Upper lobe of left lung (tissue), 6 donors: ENCODE measurements around the gene HDAC5. TPM values are rescaled to one million over a fixed set of nuclear protein-coding genes. Genes with fewer than 3 reads are reported as not detected.

Experiments used
- ATAC-seq, 2 donors: fragments of 200-7000 bp; cut with Tn5 transposase; one replicate each; pipeline ENCODE4 v1.9.1; 2022; ENCODE audit warnings: mild to moderate bottlenecking in 2 of 2, moderate library complexity in 2 of 2; ENCODE audit not compliant: low FRiP score in 2 of 2
- DNase-seq, 2 donors: peaks; one replicate each; pipeline ENCODE4 v3.0.0-alpha.2; 2019 to 2020
- H3K27ac ChIP-seq, 4 donors: fragments of 200-600 bp; sonication (generic); one replicate each; pipeline ENCODE4 v1.5.1; 2016 to 2019
- H3K27me3 ChIP-seq, 4 donors: fragments of 200-600 bp; sonication (generic); one replicate each; pipeline ENCODE4 v1.5.1; 2017 to 2019
- H3K36me3 ChIP-seq, 4 donors: fragments of 200-600 bp; sonication (generic); one replicate each; pipeline ENCODE4 v1.5.1; 2016 to 2019
- H3K4me1 ChIP-seq, 4 donors: fragments of 200-600 bp; sonication (generic); one replicate each; pipeline ENCODE4 v1.5.1; 2018 to 2019
- H3K4me3 ChIP-seq, 4 donors: fragments of 200-600 bp; sonication (generic); one replicate each; pipeline ENCODE4 v1.5.1; 2017 to 2019; ENCODE audit warnings: mild to moderate bottlenecking in 2 of 4, moderate library complexity in 1 of 4
- H3K9me3 ChIP-seq, 4 donors: fragments of 200-600 bp; sonication (generic); one replicate each; pipeline ENCODE4 v1.5.1; 2018 to 2019
- EP300 ChIP-seq, 4 donors: sonication (generic); formaldehyde crosslinking; IDR thresholded peaks; one replicate each; pipeline ENCODE4 v1.5.1; 2017; ENCODE audit warnings: antibody characterized with exemption in 4 of 4, control low read depth in 2 of 4
- POLR2A ChIP-seq, 4 donors: fragments of 450-650 bp; IDR thresholded peaks; one replicate each; pipeline ENCODE4 v1.5.1; 2016 to 2017; ENCODE audit warnings: antibody characterized with exemption in 4 of 4, mild to moderate bottlenecking in 2 of 4
- POLR2AphosphoS5 ChIP-seq, 2 donors: sonication (generic); formaldehyde crosslinking; IDR thresholded peaks; one replicate each; pipeline ENCODE4 v1.5.1; 2017; ENCODE audit warnings: antibody characterized with exemption in 2 of 2
- WGBS, 2 donors: methylation state at CpG; one replicate each; pipeline ENCODE4 v1.1.5; 2017 to 2018; 5-methylcytosine and 5-hydroxymethylcytosine counted together
- total RNA-seq, 6 donors: library from RNA; depleted of rRNA in 4 of 6; stranded (reverse); fragments of >200 nt in 4 of 6; gene quantifications; one replicate each; pipeline versions ENCODE4 v1.1.0 to v1.2.1, GENCODE V29; 2016 to 2021
- TF ChIP-seq, protein P1 (sequence below), 6 experiments: fragments of 450-650 bp in 4 of 6; fragments of 200-600 bp in 2 of 6; sonication (generic) in 2 of 6; IDR thresholded peaks; one replicate each; pipeline ENCODE4 v1.5.1; 2016 to 2019; ENCODE audit warnings: antibody characterized with exemption in 6 of 6
- donor health status: DM: no; HTN: no; CAD: no; lungs with moderate emphysema.
- donor health status: DM: no; HTN: yes; CAD: no; lungs with severe emphysema.

HDAC5 gene
- total RNA-seq, 6 donors from 2014 or later: 59.9 to 138 (median 64.9) TPM

GRCh38 chr17:44167181-44167861 is 43.9 kb upstream of the HDAC5 start:
- ATAC-seq (peak; percentile 16 to 19), DNase-seq (no peak)
- TF ChIP-seq EP300 (IDR thresholded peaks at IDR 0.05): no peak
- no peak overlapping the region for H3K27ac ChIP-seq
- H3K36me3 ChIP-seq: no peaks in the 10 kb centered on the region
- peaks cover 4 to 11% (median 9%) of the 10 kb centered on the region in 4 donors for H3K4me1 ChIP-seq
- whole genome bisulfite sequencing, 2 donors: 75 to 76% methylated on average over 6 to 7 of the region's 7 CpGs
- H3K4me3 ChIP-seq: no peak overlapping the region
- no peaks in the 10 kb centered on the region for H3K27me3 ChIP-seq
- H3K9me3 ChIP-seq: no peaks in the 10 kb centered on the region

DNA sequence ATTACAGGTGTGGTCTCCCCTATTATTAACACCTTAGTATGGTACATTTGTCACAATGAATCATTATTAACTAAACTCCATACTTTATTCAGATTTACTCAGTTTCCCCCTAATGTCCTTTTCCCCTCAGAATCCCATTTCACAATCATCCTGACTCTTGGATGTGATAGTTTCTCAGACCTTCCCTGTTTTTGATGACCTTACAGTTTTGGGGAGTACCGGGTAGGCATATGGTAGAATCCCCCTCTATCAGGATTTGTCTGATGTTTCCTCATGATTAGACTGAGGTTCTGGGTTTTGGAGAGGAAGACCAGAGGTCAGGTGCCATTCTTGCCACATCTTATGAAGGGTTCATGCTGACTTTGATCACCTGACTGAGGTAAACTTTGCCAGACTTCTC is 41.0 kb upstream of the HDAC5 start:
- TF ChIP-seq EP300 (IDR thresholded peaks at IDR 0.05) (no peak), POLR2AphosphoS5 (IDR thresholded peaks at IDR 0.05) (no peak), POLR2A (IDR thresholded peaks at IDR 0.05) (no peak)
- TF ChIP-seq, protein P1, sequence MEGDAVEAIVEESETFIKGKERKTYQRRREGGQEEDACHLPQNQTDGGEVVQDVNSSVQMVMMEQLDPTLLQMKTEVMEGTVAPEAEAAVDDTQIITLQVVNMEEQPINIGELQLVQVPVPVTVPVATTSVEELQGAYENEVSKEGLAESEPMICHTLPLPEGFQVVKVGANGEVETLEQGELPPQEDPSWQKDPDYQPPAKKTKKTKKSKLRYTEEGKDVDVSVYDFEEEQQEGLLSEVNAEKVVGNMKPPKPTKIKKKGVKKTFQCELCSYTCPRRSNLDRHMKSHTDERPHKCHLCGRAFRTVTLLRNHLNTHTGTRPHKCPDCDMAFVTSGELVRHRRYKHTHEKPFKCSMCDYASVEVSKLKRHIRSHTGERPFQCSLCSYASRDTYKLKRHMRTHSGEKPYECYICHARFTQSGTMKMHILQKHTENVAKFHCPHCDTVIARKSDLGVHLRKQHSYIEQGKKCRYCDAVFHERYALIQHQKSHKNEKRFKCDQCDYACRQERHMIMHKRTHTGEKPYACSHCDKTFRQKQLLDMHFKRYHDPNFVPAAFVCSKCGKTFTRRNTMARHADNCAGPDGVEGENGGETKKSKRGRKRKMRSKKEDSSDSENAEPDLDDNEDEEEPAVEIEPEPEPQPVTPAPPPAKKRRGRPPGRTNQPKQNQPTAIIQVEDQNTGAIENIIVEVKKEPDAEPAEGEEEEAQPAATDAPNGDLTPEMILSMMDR (IDR thresholded peaks at IDR 0.05): no peak
- H3K27ac ChIP-seq: no peak overlapping the region
- ATAC-seq: no peak
- 90 to 100% methylated on average over 1 of the region's 1 CpG for WGBS, 2 donors
- no peak for DNase-seq
- no peaks in the 10 kb centered on the region for H3K36me3 ChIP-seq
- no peaks in the 10 kb centered on the region for H3K27me3 ChIP-seq
- no peaks in the 10 kb centered on the region for H3K9me3 ChIP-seq
- no peak overlapping the region for H3K4me3 ChIP-seq
- H3K4me1 ChIP-seq: peaks cover 0 to 4% (median 0%) of the 10 kb centered on the region in 4 donors

GRCh38 chr17:44159519-44160210 is 36.2 kb upstream of the HDAC5 start:
- H3K4me1 ChIP-seq: no peaks in the 10 kb centered on the region
- 89 to 91% methylated on average over 15 of the region's 15 CpGs for WGBS, 2 donors
- DNase-seq (no peak), ATAC-seq (no peak)
- no peaks in the 10 kb centered on the region for H3K36me3 ChIP-seq
- H3K27ac ChIP-seq: no peak overlapping the region
- no peaks in the 10 kb centered on the region for H3K27me3 ChIP-seq
- no peaks in the 10 kb centered on the region for H3K9me3 ChIP-seq
- H3K4me3 ChIP-seq: no peak overlapping the region
- TF ChIP-seq, protein P1 (IDR thresholded peaks at IDR 0.05): no peak
- TF ChIP-seq POLR2AphosphoS5 (IDR thresholded peaks at IDR 0.05) (no peak), POLR2A (IDR thresholded peaks at IDR 0.05) (no peak), EP300 (IDR thresholded peaks at IDR 0.05) (no peak)

GRCh38 chr17:44155488-44155887 is 32.0 kb upstream of the HDAC5 start:
- ATAC-seq (no peak), DNase-seq (no peak)
- H3K36me3 ChIP-seq: no peaks in the 10 kb centered on the region
- WGBS, 2 donors: 93 to 100% methylated on average over 1 to 2 of the region's 2 CpGs
- H3K9me3 ChIP-seq: no peaks in the 10 kb centered on the region
- TF ChIP-seq EP300 (IDR thresholded peaks at IDR 0.05) (no peak), POLR2A (IDR thresholded peaks at IDR 0.05) (no peak), POLR2AphosphoS5 (IDR thresholded peaks at IDR 0.05) (no peak)
- TF ChIP-seq, protein P1 (IDR thresholded peaks at IDR 0.05): no peak
- H3K4me3 ChIP-seq: no peak overlapping the region
- H3K4me1 ChIP-seq: no peaks in the 10 kb centered on the region
- H3K27ac ChIP-seq: no peak overlapping the region
- no peaks in the 10 kb centered on the region for H3K27me3 ChIP-seq

- H3K27ac ChIP-seq: no peak overlapping the region
- H3K9me3 ChIP-seq: no peaks in the 10 kb centered on the region
- H3K27me3 ChIP-seq: no peaks in the 10 kb centered on the region
- 94 to 96% methylated on average over 4 of the region's 4 CpGs for WGBS, 2 donors
- no peaks in the 10 kb centered on the region for H3K4me1 ChIP-seq
- no peak for ATAC-seq
- no peak overlapping the region for H3K4me3 ChIP-seq
- no peaks in the 10 kb centered on the region for H3K36me3 ChIP-seq
- DNase-seq: no peak
- TF ChIP-seq, protein P1 (IDR thresholded peaks at IDR 0.05): no peak
- no peak for TF ChIP-seq EP300 (IDR thresholded peaks at IDR 0.05)
- TF ChIP-seq POLR2AphosphoS5 (IDR thresholded peaks at IDR 0.05): no peak
- no peak for TF ChIP-seq POLR2A (IDR thresholded peaks at IDR 0.05)
Observed at GRCh38 chr17:44152875-44153274, 29.4 kb upstream of the HDAC5 start.
